Suprapubic skin (tissue), 4 donors: Measurements from ENCODE around the gene MDP1. TPM values are rescaled to one million over a fixed set of nuclear protein-coding genes. Genes with fewer than 3 reads are reported as not detected.

ENCODE experiments used
- DNase-seq, 2 donors: peaks; one replicate each; pipeline ENCODE4 v3.0.0-alpha.2; 2019; ENCODE audit warnings: low spot score in 2 of 2
- H3K27ac ChIP-seq: fragments of 200-600 bp; sonication (generic); one replicate; pipeline ENCODE4 v1.5.1; 2019
- H3K27me3 ChIP-seq: fragments of 200-600 bp; sonication (generic); one replicate; pipeline ENCODE4 v1.5.1; 2019
- H3K36me3 ChIP-seq: fragments of 200-600 bp; sonication (generic); one replicate; pipeline ENCODE4 v1.5.1; 2019
- H3K4me1 ChIP-seq: fragments of 200-600 bp; sonication (generic); one replicate; pipeline ENCODE4 v1.5.1; 2019
- H3K4me3 ChIP-seq: fragments of 200-600 bp; sonication (generic); one replicate; pipeline ENCODE4 v1.5.1; 2019; ENCODE audit warnings: mild to moderate bottlenecking
- H3K9me3 ChIP-seq: fragments of 200-600 bp; sonication (generic); one replicate; pipeline ENCODE4 v1.5.1; 2019
- CTCF ChIP-seq, 2 donors: fragments of 200-600 bp in 1 of 2; fragments of 450-650 bp in 1 of 2; sonication (generic) in 1 of 2; IDR thresholded peaks; one replicate each; pipeline ENCODE4 v1.5.1; 2016 to 2019; ENCODE audit warnings: antibody characterized with exemption in 2 of 2, mild to moderate bottlenecking in 1 of 2, moderate library complexity in 1 of 2
- EP300 ChIP-seq: sonication (generic); formaldehyde crosslinking; IDR thresholded peaks from one replicate; pipeline ENCODE4 v1.6.1; 2017; ENCODE audit warnings: antibody characterized with exemption
- POLR2A ChIP-seq, 2 donors: fragments of 450-650 bp; IDR thresholded peaks; one replicate each; pipeline ENCODE4 v1.6.1; 2017; ENCODE audit warnings: antibody characterized with exemption in 2 of 2, mild to moderate bottlenecking in 2 of 2, moderate library complexity in 2 of 2
- POLR2AphosphoS5 ChIP-seq, 3 donors: sonication (generic); formaldehyde crosslinking; IDR thresholded peaks; one replicate each; pipeline ENCODE4 v1.6.1; 2017; ENCODE audit warnings: antibody characterized with exemption in 3 of 3
- WGBS: methylation state at CpG from one replicate; pipeline ENCODE4 v1.1.5; 2018; 5-methylcytosine and 5-hydroxymethylcytosine counted together
- total RNA-seq, 4 donors: library from RNA; depleted of rRNA; stranded (reverse); fragments of >200 nt; gene quantifications; one replicate each; pipeline ENCODE4 v1.1.0, GENCODE V29; 2016

MDP1 gene
- total RNA-seq, 4 donors from 2014 or later, result 10.9 to 18.2 (median 11.5) TPM

- Histone ChIP-seq H3K36me3 (peaks cover 27% of the 10 kb centered on the region), H3K4me3 (peak within 1 kb of the TSS; percentile 31), H3K9me3 (no peaks in the 10 kb centered on the region), H3K27me3 (no peaks in the 10 kb centered on the region), H3K4me1 (peaks cover 10% of the 10 kb centered on the region), H3K27ac (peak within 1 kb of the TSS; percentile 29)
- TF ChIP-seq POLR2A (IDR thresholded peaks at IDR 0.05) (no peak), EP300 (no peak)
- 45% methylated on average over 33 of the region's 63 CpGs for WGBS
- DNase-seq, result peak in 1 of 2 donors; percentile 74
Observed at GRCh38 chr14:24171422-24172260, 44.2 kb downstream of the MDP1 start, which contains the start of gene REC8. Gene REC8 (plus strand): TSS chr14:24172080. CDS start chr14:24172553, 473 bp downstream.

GRCh38 chr14:24167469-24168114 is 48.3 kb downstream of the MDP1 start:
- H3K4me1 ChIP-seq, result peaks cover 35% of the 10 kb centered on the region
- H3K4me3 ChIP-seq, result no peak overlapping the region
- TF ChIP-seq EP300, result no peak
- no peak for TF ChIP-seq CTCF (IDR thresholded peaks at IDR 0.05)
- TF ChIP-seq POLR2A (IDR thresholded peaks at IDR 0.05), result no peak
- TF ChIP-seq POLR2AphosphoS5 (IDR thresholded peaks at IDR 0.05), result no peak
- no peak overlapping the region for H3K27ac ChIP-seq
- 89% methylated on average over 3 of the region's 3 CpGs for WGBS
- DNase-seq, result no peak
- H3K36me3 ChIP-seq, result peaks cover 61% of the 10 kb centered on the region
- H3K9me3 ChIP-seq, result no peaks in the 10 kb centered on the region
- no peaks in the 10 kb centered on the region for H3K27me3 ChIP-seq

- DNase-seq, result peak in 1 of 2 donors; percentile 35
- Histone ChIP-seq H3K4me1 (peaks cover 40% of the 10 kb centered on the region), H3K4me3 (no peak overlapping the region), H3K36me3 (peaks cover 61% of the 10 kb centered on the region), H3K27me3 (no peaks in the 10 kb centered on the region), H3K27ac (no peak overlapping the region), H3K9me3 (no peaks in the 10 kb centered on the region)
- TF ChIP-seq EP300, result no peak
- TF ChIP-seq POLR2A (IDR thresholded peaks at IDR 0.05), result no peak
- no peak for TF ChIP-seq POLR2AphosphoS5 (IDR thresholded peaks at IDR 0.05)
- TF ChIP-seq CTCF (IDR thresholded peaks at IDR 0.05), result no peak
- 94% methylated on average over 5 of the region's 5 CpGs for WGBS
Observed at GRCh38 chr14:24165785-24166184, 50.1 kb downstream of the MDP1 start.

GRCh38 chr14:24164518-24164991 is 51.3 kb downstream of the MDP1 start:
- H3K27ac ChIP-seq, result no peak overlapping the region

More at GRCh38 chr14:24164518-24164991, 51.3 kb downstream of the MDP1 start:
- H3K4me3 ChIP-seq, result no peak overlapping the region
- TF ChIP-seq POLR2A (IDR thresholded peaks at IDR 0.05) (no peak), CTCF (IDR thresholded peaks at IDR 0.05) (no peak), EP300 (no peak), POLR2AphosphoS5 (IDR thresholded peaks at IDR 0.05) (no peak)
- WGBS, result 45% methylated on average over 9 of the region's 14 CpGs
- peaks cover 69% of the 10 kb centered on the region for H3K36me3 ChIP-seq
- H3K27me3 ChIP-seq, result no peaks in the 10 kb centered on the region
- H3K4me1 ChIP-seq, result peaks cover 47% of the 10 kb centered on the region
- no peaks in the 10 kb centered on the region for H3K9me3 ChIP-seq
- DNase-seq, result peak in 1 of 2 donors; percentile 56

Other genes starting within 250 kb of the MDP1 start
- 10 to 100 TPM; 17.5 to 27.9 (median 21.0) TPM for gene DHRS4L2, start 227.1 kb downstream of the MDP1 start, total RNA-seq
- gene CARMIL3, start 164.1 kb downstream of the MDP1 start, total RNA-seq, result 10 to 100 TPM in 1 of 4 donors, 1 to 10 TPM in 3; 5.9 to 11.2 (median 7.7) TPM
- gene CPNE6, start 144.5 kb downstream of the MDP1 start, total RNA-seq, result not detected
- 10 to 100 TPM in 3 of 4 donors, 1 to 10 TPM in 1; 9.2 to 25.1 (median 14.4) TPM for gene PCK2, start 121.8 kb downstream of the MDP1 start, total RNA-seq
- gene DCAF11, start 101.3 kb downstream of the MDP1 start, total RNA-seq, result 10 to 100 TPM; 64.2 to 71.7 (median 68.3) TPM
- 1 to 10 TPM; 2.2 to 2.9 (median 2.3) TPM for gene NRL, start 101.1 kb downstream of the MDP1 start, total RNA-seq
- gene FITM1, start 85.4 kb downstream of the MDP1 start, total RNA-seq, result 1 to 10 TPM in 3 of 4 donors, not detected in 1; 1.7 to 3.4 (median 2.3) TPM
- 100 to 1,000 TPM in 2 of 4 donors, 10 to 100 TPM in 2; 72.3 to 113 (median 91.1) TPM for gene PSME1, start 79.9 kb downstream of the MDP1 start, total RNA-seq
- 10 to 100 TPM; 10.9 to 22.0 (median 14.1) TPM for gene EMC9, start 74.5 kb downstream of the MDP1 start, total RNA-seq
- gene PSME2, start 69.5 kb downstream of the MDP1 start, total RNA-seq, result 10 to 100 TPM; 39.3 to 75.2 (median 47.0) TPM
- 10 to 100 TPM; 62.3 to 97.2 (median 70.6) TPM for gene RNF31, start 68.6 kb downstream of the MDP1 start, total RNA-seq
- 10 to 100 TPM; 31.1 to 45.2 (median 37.5) TPM for gene IRF9, start 54.8 kb downstream of the MDP1 start, total RNA-seq
- 10 to 100 TPM in 2 of 4 donors, 1 to 10 TPM in 2; 2.5 to 17.2 (median 10.2) TPM for gene REC8, start 44.0 kb downstream of the MDP1 start, total RNA-seq
- gene IPO4, start 27.2 kb downstream of the MDP1 start, total RNA-seq, result 10 to 100 TPM; 43.0 to 90.5 (median 58.0) TPM
- 10 to 100 TPM; 38.1 to 58.3 (median 53.4) TPM for gene TM9SF1, start 20.6 kb downstream of the MDP1 start, total RNA-seq
- gene TSSK4, start 10.4 kb downstream of the MDP1 start, total RNA-seq, result not detected
- gene CHMP4A, start 2.6 kb downstream of the MDP1 start, total RNA-seq, result 10 to 100 TPM; 47.2 to 86.3 (median 63.6) TPM
- 100 to 1,000 TPM in 3 of 4 donors, 10 to 100 TPM in 1; 54.7 to 137 (median 104) TPM for gene NEDD8, start 16.3 kb upstream of the MDP1 start, total RNA-seq
- 10 to 100 TPM; 25.4 to 49.7 (median 47.8) TPM for gene GMPR2, start 16.9 kb upstream of the MDP1 start, total RNA-seq
- 10 to 100 TPM; 43.0 to 61.0 (median 54.3) TPM for gene TINF2, start 26.6 kb upstream of the MDP1 start, total RNA-seq
- gene TGM1, start 47.1 kb upstream of the MDP1 start, total RNA-seq, result 100 to 1,000 TPM; 127 to 144 (median 130) TPM
- 10 to 100 TPM; 50.4 to 65.9 (median 53.1) TPM for gene RABGGTA, start 55.5 kb upstream of the MDP1 start, total RNA-seq
- 100 to 1,000 TPM in 1 of 4 donors, 10 to 100 TPM in 3; 49.0 to 101 (median 82.1) TPM for gene DHRS1, start 83.7 kb upstream of the MDP1 start, total RNA-seq
- 10 to 100 TPM; 19.8 to 31.2 (median 21.2) TPM for gene NOP9, start 83.8 kb upstream of the MDP1 start, total RNA-seq
- gene CIDEB, start 91.9 kb upstream of the MDP1 start, total RNA-seq, result 10 to 100 TPM; 23.4 to 32.7 (median 31.7) TPM
- gene LTB4R2, start 94.1 kb upstream of the MDP1 start, total RNA-seq, result 100 to 1,000 TPM; 131 to 184 (median 156) TPM
- 100 to 1,000 TPM in 2 of 4 donors, 10 to 100 TPM in 2; 83.1 to 137 (median 117) TPM for gene LTB4R, start 95.4 kb upstream of the MDP1 start, total RNA-seq
- gene ADCY4, start 119.0 kb upstream of the MDP1 start, total RNA-seq, result 10 to 100 TPM in 2 of 4 donors, 1 to 10 TPM in 2; 3.9 to 33.2 (median 13.9) TPM
- gene RIPK3, start 123.9 kb upstream of the MDP1 start, total RNA-seq, result 10 to 100 TPM in 2 of 4 donors, 1 to 10 TPM in 2; 6.8 to 13.7 (median 11.1) TPM
- gene NFATC4, start 152.1 kb upstream of the MDP1 start, total RNA-seq, result 10 to 100 TPM; 10.8 to 25.3 (median 12.2) TPM
- gene NYNRIN, start 182.9 kb upstream of the MDP1 start, total RNA-seq, result 10 to 100 TPM; 18.5 to 43.6 (median 29.8) TPM
- gene CBLN3, start 213.6 kb upstream of the MDP1 start, total RNA-seq, result 1 to 10 TPM in 1 of 4 donors, under 1 TPM in 2, not detected in 1; 0.30 to 2.6 (median 0.93) TPM
- 100 to 1,000 TPM in 1 of 4 donors, 10 to 100 TPM in 3; 56.7 to 145 (median 84.3) TPM for gene KHNYN, start 213.9 kb upstream of the MDP1 start, total RNA-seq
- gene SDR39U1, start 226.7 kb upstream of the MDP1 start, total RNA-seq, result 10 to 100 TPM; 30.1 to 82.3 (median 38.6) TPM